ENCODE measurements around the gene POP5.

The POP5 gene

DNA sequence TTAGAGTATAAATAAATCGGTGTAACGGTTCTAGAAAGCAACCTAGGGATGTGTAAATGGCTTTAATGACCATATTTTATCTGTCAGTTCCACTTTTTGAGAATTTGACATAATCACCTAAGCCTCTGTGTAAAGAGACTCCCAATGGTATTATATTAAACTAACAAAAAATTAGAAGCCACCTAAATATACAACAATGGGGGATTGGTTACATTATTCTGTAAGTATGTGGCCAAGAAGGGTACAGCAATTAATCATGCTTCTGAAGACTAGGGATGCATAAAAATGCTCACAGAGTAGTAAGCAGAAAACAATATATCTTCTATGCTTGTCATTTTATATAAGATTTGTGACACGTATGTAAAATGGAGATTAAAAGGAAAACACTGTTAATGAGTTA lies 36.5 kb downstream of the POP5 start:
- DNase-seq (ENCODE audit: low read depth) = no peak
- TF ChIP-seq CTCF (IDR thresholded peaks at IDR 0.05; ENCODE audit: low read depth, low read length, missing control alignments) = no peak
- H3K4me3 ChIP-seq (ENCODE audit: low read depth, low read length) = no peak overlapping the region

- DNase-seq (ENCODE audit: low read depth) = no peak
- TF ChIP-seq CTCF (IDR thresholded peaks at IDR 0.05; ENCODE audit: low read depth, low read length, missing control alignments) = no peak
- no peak overlapping the region for H3K4me3 ChIP-seq (ENCODE audit: low read depth, low read length)
Measured at GRCh38 chr12:120542166-120542565, 39.0 kb downstream of the POP5 start.

- no peak overlapping the region for H3K4me3 ChIP-seq (ENCODE audit: low read depth, low read length)
- TF ChIP-seq CTCF (IDR thresholded peaks at IDR 0.05; ENCODE audit: low read depth, low read length, missing control alignments) = no peak
- no peak for DNase-seq (ENCODE audit: low read depth)
Measured at GRCh38 chr12:120540445-120540844, 40.8 kb downstream of the POP5 start.

- no peak for DNase-seq (ENCODE audit: low read depth)
- TF ChIP-seq CTCF (IDR thresholded peaks at IDR 0.05; ENCODE audit: low read depth, low read length, missing control alignments) = no peak
- no peak overlapping the region for H3K4me3 ChIP-seq (ENCODE audit: low read depth, low read length)
Measured at GRCh38 chr12:120539303-120539702, 41.9 kb downstream of the POP5 start.

- DNase-seq (ENCODE audit: low read depth) = no peak
- H3K4me3 ChIP-seq (ENCODE audit: low read depth, low read length) = peak overlapping the region; percentile 30
Measured at GRCh38 chr12:120538281-120539156, 42.7 kb downstream of the POP5 start.

GRCh38 chr12:120537856-120538220 lies 43.4 kb downstream of the POP5 start:
- DNase-seq (ENCODE audit: low read depth) = no peak
- H3K4me3 ChIP-seq (ENCODE audit: low read depth, low read length) = peak overlapping the region; percentile 30
- no peak for TF ChIP-seq CTCF (IDR thresholded peaks at IDR 0.05; ENCODE audit: low read depth, low read length, missing control alignments)

More at GRCh38 chr12:120538281-120539156, 42.7 kb downstream of the POP5 start:
- no peak for TF ChIP-seq CTCF (IDR thresholded peaks at IDR 0.05; ENCODE audit: low read depth, low read length, missing control alignments)
